Measurements from ENCODE around the gene GRWD1.
A peak's percentile ranks its signal among the peaks of the same experiment; 100 is the strongest.

GRWD1 gene

DNA sequence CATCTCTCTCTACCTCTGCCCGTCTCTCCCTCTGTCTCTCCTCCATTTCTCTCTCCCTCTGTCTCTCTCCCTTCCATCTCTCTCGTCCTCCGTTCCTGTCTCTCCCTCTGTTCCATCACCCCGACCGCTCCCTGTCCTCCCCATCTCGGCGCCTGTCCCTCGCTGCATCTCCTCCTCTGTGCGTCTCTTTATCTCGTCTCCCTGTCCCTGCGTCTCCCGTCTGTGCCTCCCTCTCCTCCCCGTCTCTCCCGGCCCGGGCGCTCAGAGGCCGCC is 47.7 kb upstream of the GRWD1 start:
- peak overlapping the region; percentile 57 for H3K4me3 ChIP-seq (ENCODE audit: low read depth, low read length)
- no peak overlapping the region for H3K27ac ChIP-seq
- H3K4me1 ChIP-seq, result no peaks in the 10 kb centered on the region
- no peaks in the 10 kb centered on the region for H3K9me3 ChIP-seq (ENCODE audit: control insufficient read depth, low read length)
- peak overlapping the region; percentile 54 for H2AFZ ChIP-seq
- H3K9ac ChIP-seq, result no peak overlapping the region
- no peaks in the 10 kb centered on the region for H3K27me3 ChIP-seq (ENCODE audit: control insufficient read depth, insufficient read depth, low read length)
- peak overlapping the region; percentile 83 for H3K4me2 ChIP-seq (ENCODE audit: low read length)
- H3K79me2 ChIP-seq, result no peaks in the 10 kb centered on the region
- H3K36me3 ChIP-seq (ENCODE audit: control insufficient read depth, insufficient read depth, low read length), result no peaks in the 10 kb centered on the region
- TF ChIP-seq, protein P1, sequence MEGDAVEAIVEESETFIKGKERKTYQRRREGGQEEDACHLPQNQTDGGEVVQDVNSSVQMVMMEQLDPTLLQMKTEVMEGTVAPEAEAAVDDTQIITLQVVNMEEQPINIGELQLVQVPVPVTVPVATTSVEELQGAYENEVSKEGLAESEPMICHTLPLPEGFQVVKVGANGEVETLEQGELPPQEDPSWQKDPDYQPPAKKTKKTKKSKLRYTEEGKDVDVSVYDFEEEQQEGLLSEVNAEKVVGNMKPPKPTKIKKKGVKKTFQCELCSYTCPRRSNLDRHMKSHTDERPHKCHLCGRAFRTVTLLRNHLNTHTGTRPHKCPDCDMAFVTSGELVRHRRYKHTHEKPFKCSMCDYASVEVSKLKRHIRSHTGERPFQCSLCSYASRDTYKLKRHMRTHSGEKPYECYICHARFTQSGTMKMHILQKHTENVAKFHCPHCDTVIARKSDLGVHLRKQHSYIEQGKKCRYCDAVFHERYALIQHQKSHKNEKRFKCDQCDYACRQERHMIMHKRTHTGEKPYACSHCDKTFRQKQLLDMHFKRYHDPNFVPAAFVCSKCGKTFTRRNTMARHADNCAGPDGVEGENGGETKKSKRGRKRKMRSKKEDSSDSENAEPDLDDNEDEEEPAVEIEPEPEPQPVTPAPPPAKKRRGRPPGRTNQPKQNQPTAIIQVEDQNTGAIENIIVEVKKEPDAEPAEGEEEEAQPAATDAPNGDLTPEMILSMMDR (IDR thresholded peaks at IDR 0.05), result no peak

DNA sequence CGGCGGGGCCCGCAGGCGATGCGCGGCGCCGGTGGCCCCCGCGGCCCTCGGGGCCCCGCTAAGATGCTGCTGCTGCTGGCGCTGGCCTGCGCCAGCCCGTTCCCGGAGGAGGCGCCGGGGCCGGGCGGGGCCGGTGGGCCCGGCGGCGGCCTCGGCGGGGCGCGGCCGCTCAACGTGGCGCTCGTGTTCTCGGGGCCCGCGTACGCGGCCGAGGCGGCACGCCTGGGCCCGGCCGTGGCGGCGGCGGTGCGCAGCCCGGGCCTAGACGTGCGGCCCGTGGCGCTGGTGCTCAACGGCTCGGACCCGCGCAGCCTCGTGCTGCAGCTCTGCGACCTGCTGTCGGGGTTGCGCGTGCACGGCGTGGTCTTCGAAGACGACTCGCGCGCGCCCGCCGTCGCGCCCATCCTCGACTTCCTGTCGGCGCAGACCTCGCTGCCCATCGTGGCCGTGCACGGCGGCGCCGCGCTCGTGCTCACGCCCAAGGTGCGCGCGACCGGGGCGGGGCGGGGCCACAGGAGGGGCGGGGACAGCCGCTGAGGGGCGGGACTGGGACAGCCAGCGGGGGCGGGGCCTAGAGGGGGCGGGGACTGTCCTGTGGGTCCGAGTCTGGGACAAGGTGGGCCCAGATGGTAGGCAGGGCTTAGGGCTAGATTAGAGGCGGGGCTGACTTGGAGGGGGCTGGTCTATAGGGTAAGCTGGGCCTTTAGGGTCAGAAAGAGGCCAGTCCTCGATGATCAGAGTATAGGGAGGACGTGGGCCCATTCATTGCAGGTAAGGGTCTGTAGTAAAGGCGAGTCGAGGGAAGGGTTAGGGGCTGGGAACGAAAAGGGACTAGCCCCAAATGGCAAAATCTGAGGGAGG is 47.2 kb upstream of the GRWD1 start:
- H3K36me3 ChIP-seq (ENCODE audit: control insufficient read depth, insufficient read depth, low read length), result no peaks in the 10 kb centered on the region
- H3K4me1 ChIP-seq, result no peaks in the 10 kb centered on the region
- no peak overlapping the region for H3K27ac ChIP-seq
- H3K79me2 ChIP-seq, result no peaks in the 10 kb centered on the region
- no peaks in the 10 kb centered on the region for H3K9me3 ChIP-seq (ENCODE audit: control insufficient read depth, low read length)
- TF ChIP-seq, protein P1 (IDR thresholded peaks at IDR 0.05), result no peak
- H3K4me2 ChIP-seq (ENCODE audit: low read length), result peak overlapping the region; percentile 83
- no peaks in the 10 kb centered on the region for H3K27me3 ChIP-seq (ENCODE audit: control insufficient read depth, insufficient read depth, low read length)
- peak overlapping the region; percentile 57 for H3K4me3 ChIP-seq (ENCODE audit: low read depth, low read length)
- no peak overlapping the region for H3K9ac ChIP-seq
- peak overlapping the region; percentile 54 for H2AFZ ChIP-seq

DNA sequence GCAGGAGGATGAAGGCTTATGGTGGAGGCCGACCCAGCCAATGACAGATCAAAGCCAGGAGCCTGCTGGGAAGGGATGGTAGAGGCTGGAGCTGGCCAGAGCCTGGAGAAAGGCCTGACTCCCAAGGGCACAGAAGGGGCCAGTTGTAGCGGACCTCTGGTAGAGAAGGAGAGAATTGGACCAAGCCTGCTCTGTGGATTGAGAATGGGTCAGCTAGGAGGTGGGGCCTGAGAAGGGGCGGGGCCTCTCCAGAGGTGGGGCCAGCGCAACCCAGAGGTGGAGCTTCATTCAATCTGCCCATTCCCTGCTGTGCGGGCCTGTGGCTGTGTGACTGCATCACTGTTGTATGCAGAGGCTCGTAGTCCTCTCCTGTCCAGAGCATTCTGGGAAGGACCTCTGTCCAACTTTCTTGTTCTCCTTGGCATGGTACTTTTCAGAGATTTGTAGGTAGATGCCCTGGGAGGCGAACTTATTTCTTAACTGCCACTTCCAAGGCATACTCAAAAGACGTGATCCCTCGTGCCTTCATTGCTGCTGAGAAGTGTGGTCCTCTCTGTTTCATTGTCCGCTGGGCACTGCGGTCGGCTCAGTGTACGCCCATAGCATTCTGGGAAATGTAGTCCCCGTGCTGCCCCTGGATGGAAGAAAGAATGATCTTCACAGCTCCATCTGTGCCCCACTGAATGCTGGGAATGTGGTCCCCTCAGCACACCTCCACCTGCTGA is 45.6 kb upstream of the GRWD1 start:
- no peaks in the 10 kb centered on the region for H3K79me2 ChIP-seq
- H3K36me3 ChIP-seq (ENCODE audit: control insufficient read depth, insufficient read depth, low read length), result no peaks in the 10 kb centered on the region
- H3K9ac ChIP-seq, result no peak overlapping the region
- no peak overlapping the region for H2AFZ ChIP-seq
- no peaks in the 10 kb centered on the region for H3K4me1 ChIP-seq
- no peak overlapping the region for H3K4me2 ChIP-seq (ENCODE audit: low read length)
- no peak overlapping the region for H3K4me3 ChIP-seq (ENCODE audit: low read depth, low read length)
- no peaks in the 10 kb centered on the region for H3K9me3 ChIP-seq (ENCODE audit: control insufficient read depth, low read length)
- TF ChIP-seq, protein P1 (IDR thresholded peaks at IDR 0.05), result no peak
- no peaks in the 10 kb centered on the region for H3K27me3 ChIP-seq (ENCODE audit: control insufficient read depth, insufficient read depth, low read length)
- H3K27ac ChIP-seq, result no peak overlapping the region

DNA sequence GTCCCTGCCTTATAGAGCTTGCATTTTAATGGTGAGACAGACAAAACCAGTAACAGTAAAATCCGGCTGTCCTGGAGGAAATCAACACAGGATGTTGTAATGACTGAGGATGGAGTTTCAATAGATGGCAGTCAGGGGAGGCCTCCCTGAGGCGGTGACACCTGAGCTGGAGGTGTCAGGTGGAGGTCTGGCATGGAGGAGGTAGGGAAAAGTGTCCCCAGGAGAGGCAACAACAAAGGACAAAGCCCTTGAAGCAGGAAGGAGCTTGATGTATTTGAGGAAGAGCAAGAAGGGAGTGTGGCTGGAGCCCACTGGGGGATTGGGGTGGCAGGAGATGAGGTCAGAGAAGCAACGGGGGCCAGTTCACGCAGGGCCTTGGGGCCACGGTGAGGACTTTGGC is 44.5 kb upstream of the GRWD1 start:
- Histone ChIP-seq H2AFZ (no peak overlapping the region), H3K9me3 (ENCODE audit: control insufficient read depth, low read length) (no peaks in the 10 kb centered on the region)
- TF ChIP-seq, protein P1 (IDR thresholded peaks at IDR 0.05), result no peak

More for the DNA sequence above, 44.5 kb upstream of the GRWD1 start:
- Histone ChIP-seq H3K79me2 (no peaks in the 10 kb centered on the region), H3K4me2 (ENCODE audit: low read length) (no peak overlapping the region), H3K36me3 (ENCODE audit: control insufficient read depth, insufficient read depth, low read length) (no peaks in the 10 kb centered on the region), H3K9ac (no peak overlapping the region), H3K4me1 (no peaks in the 10 kb centered on the region), H3K4me3 (ENCODE audit: low read depth, low read length) (no peak overlapping the region), H3K27ac (no peak overlapping the region), H3K27me3 (ENCODE audit: control insufficient read depth, insufficient read depth, low read length) (no peaks in the 10 kb centered on the region)

Measured in parathyroid adenoma (tissue), 2 donors.